Myocyte (in vitro differentiated cells): ENCODE data around the gene G2E3. TPM values are rescaled to one million over a fixed set of nuclear protein-coding genes. Genes with fewer than 3 reads are reported as not detected.
A peak's percentile ranks its signal among the peaks of the same experiment; 100 is the strongest.

Source experiments
- DNase-seq: peaks from one replicate; pipeline ENCODE4 v3.0.0-alpha.2; 2012; ENCODE audit warnings: low read depth
- total RNA-seq: library from RNA; depleted of rRNA; stranded (reverse); fragments of >200 nt; gene quantifications from 2 replicates; pipeline ENCODE4 v1.2.3, GENCODE V29; 2014

Gene G2E3
- total RNA-seq, 1 donor from 2014 or later = 12.3 TPM

DNA sequence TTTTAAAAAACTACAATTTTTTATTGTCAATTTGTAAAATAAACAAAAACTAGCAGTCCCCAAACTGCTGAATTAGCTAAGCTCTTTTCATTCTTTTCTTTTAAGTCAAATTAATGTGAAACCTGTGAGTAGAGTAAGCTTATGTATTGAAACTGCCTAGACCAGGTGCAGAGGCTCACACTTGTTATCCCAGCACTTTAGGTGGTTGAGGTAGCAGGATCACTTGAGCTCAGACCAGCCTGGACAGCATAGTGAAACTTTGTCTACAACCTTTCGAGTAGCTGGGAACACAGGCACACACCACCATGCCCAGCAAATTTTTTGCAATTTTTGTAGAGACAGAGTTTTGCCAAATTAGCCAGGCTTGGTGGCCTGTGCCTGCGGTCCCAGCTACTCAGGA is 89.5 kb downstream of the G2E3 start:
- no peak for DNase-seq

DNA sequence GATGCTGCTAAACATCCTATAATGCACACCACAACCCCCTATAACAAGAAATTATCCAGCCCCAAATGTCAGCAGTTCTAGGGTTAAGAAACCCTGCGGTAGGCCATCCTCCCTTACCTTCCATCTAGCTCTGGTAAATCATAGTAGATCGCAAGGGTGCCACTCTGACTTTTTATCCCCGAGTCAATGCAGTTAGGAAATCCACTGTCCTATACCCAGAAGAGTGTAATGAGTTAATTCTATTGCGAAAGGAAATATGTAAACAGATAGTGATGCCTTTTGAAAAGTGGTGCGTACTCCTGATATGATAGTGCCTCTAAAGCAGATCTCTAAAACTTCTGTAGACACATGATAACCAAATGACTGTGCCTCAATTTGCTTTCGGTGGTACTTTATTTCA is 93.0 kb downstream of the G2E3 start:
- DNase-seq = no peak

DNA sequence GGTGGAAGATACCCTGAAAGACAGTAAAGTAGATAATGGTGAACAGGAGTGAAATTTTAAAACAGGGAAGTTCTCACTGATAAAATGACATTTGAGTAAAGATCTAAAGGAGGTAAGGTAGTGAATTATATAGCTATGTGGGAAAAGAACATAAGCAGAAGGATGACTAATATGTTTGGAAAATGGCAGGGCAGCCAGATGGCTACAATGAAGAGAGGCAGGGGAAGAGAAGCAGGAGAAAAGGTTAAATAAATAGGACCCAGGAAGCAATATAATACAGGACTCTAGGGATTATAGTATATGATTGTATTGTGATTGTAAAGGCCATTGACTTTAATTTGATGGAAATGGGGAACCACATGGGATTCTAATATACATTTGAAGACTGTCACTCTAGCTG is 96.2 kb downstream of the G2E3 start:
- no peak for DNase-seq

DNA sequence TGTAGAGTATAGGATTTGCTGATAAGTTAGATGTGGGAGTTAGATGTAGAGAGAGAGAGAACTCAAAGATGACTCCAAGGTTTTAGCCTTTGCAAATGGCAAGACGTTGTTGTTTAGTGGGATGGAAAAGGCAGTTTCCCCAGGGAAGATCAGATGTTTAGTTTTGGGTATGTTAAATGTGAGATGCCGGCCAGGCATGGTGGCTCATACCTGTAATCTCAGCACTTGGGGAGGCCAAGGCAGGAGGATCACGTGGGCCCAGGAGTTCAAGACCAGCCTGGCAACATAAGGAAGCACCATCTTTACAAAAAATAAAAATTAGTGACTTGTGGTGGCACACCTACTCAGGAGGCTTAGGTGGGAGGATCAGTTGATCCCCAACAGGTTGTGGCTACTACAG is 96.7 kb downstream of the G2E3 start:
- DNase-seq = no peak

DNA sequence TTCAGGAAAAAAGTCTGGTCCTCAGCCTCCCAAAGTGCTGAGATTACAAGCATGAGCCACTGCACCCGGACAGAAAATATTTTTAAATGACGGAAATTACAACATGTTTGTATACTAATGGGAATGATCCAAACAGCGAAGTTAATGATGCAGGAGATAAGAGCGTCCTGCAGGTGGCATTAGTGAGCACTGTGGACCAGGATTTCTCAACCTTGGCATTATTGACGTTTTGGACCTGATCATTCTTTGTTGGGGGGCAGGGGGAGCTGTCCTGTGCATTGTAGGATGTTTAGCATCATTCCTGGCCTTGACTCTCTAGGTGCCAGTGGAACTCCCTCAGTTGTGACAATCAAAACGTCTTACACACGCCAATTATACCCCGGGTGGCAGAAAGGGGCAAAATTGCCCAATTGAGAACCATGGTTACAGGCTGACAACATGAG is 97.3 kb downstream of the G2E3 start:
- DNase-seq = peak; percentile 27

DNA sequence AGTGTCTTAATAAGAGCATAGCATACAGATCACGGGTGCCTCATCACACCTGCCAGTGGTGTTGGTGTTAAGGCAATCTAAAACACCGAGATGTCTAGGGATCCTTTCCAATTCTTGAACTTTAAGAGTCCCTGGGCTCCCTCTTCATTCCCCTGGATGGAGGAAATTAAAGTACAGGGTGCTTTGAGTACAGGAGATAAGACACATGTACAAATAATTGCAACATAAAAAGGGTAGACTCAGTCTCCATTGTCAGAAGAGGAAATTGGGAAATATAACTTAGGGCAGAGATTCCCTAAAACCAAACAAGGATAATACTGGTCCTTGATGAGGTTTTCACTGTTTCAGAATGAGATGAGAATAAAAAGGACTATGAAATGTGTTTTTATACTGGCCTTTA is 98.1 kb downstream of the G2E3 start:
- DNase-seq = no peak

DNA sequence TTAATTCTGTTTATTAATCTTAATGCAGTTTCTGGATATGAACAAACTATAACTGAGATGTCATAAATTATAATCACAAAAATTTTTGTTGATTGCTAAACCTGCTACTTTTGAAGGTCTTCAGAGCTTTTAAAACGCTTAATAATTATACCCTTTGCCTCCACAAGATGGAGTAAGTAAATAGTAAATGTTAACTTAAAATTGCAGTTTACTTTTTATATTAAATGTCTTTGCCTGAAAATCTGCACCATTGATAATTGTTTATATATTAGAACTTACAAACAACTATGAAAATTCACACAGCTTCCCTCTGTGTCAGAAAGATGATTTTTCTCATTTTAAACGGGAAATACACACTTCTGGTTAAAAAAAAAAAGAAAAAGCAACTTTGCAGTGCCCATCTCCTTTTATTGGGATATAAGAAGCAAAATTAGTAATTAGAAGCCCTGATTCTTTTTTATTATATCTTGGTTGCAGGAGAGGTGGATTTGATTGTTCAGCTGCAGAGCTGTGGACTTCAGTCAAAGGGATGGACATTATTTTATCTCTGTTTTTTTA is 98.7 kb downstream of the G2E3 start:
- no peak for DNase-seq

DNA sequence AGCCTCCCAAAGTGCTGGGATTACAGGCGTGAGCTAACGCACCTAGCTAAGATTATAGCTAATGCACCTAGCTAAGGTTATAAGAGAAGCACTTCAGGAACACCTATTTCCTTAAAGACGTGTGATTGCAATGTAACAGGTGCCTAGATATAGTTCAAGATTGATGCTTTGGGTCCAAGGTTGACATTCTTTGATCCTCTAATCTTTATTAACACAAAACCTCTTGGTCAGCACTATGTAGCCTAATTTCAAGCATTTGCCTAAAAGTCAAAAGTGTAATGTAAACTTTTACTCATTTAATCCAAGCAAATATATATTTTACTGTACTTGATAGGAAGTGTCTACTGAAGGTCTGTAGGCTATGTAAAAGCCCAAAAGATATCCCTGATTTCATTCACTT is 99.7 kb downstream of the G2E3 start:
- DNase-seq = no peak

DNA sequence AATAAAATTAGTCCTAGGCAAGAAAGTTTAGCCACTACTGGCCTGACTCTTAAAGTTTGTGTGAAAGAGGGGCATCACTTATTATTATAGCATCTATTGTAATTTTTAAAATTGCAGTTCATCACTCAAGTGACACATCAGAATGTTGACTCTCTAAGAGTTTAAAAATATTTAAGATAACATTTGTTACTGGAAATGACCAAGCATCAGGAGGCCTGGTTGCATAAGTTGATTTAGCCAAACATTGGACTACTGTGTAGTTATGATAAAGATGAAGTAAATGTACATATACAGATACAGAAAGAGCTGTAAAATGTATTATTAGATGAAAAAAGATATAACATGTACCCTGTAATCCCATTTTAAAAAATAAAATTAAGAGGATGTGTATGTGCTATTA is 110.6 kb downstream of the G2E3 start:
- DNase-seq = no peak

Other genes with a start within 250 kb of the G2E3 start
- gene SCFD1, start 63.2 kb downstream of the G2E3 start, total RNA-seq = 67.3 and 75.3 TPM in 2 replicates